Effector memory CD4-positive, alpha-beta T cell (primary cell): ENCODE results near the gene PDGFC.
"Not testable (repeated sequence)": the region's sequence is repeated elsewhere in the genome, so short reads cannot be mapped to it uniquely, and the experiment has no call there.

Experiments
- DNase-seq, 3 donors: peaks; one replicate each; pipeline ENCODE4 v3.0.0-alpha.2; 2020
- H3K27ac ChIP-seq: 2 replicates; pipeline ENCODE4 v1.7.0; 2013; ENCODE audit warnings: mild to moderate bottlenecking, low read length, moderate library complexity; ENCODE audit not compliant: insufficient read depth, poor library complexity, severe bottlenecking
- H3K27me3 ChIP-seq: replicated peaks from 2 replicates; pipeline ENCODE4 v1.7.0; 2013; ENCODE audit warnings: mild to moderate bottlenecking, low read length; ENCODE audit not compliant: insufficient read depth, control insufficient read depth, poor library complexity, severe bottlenecking
- H3K36me3 ChIP-seq: 2 replicates; pipeline ENCODE4 v1.7.0; 2013; ENCODE audit warnings: mild to moderate bottlenecking, low read length, moderate library complexity; ENCODE audit not compliant: control insufficient read depth, insufficient read depth
- H3K4me1 ChIP-seq: 2 replicates; pipeline ENCODE4 v1.7.0; 2013; ENCODE audit warnings: low read length, mild to moderate bottlenecking; ENCODE audit not compliant: control insufficient read depth, insufficient read depth, poor library complexity, severe bottlenecking
- H3K4me3 ChIP-seq: 2 replicates; pipeline ENCODE4 v1.7.0; 2013; ENCODE audit warnings: low read length, low read depth, mild to moderate bottlenecking; ENCODE audit not compliant: insufficient read depth, poor library complexity, severe bottlenecking
- H3K9me3 ChIP-seq: 2 replicates; pipeline ENCODE4 v1.7.0; 2013; ENCODE audit warnings: mild to moderate bottlenecking, low read length, moderate library complexity; ENCODE audit not compliant: control insufficient read depth

Gene PDGFC

DNA sequence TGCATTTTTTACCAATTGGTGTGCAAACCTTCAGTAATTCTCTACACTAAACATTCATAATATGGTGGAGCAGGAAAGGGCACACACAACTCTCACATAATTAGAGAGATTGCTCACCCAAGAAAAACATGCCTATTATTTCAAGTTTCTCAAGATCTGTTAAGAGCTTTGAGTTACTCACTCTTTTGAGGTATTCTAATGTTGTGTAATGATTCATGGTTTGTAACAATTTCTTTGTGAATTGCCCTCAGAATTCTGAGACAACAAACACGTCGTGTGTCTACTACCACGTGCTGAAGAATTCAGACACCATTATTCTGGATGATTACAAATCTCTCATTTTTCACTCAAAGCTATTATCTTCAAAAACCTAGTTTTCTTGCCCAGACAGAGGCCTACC lies 82.8 kb downstream of the PDGFC start:
- no peak for DNase-seq
- H3K9me3 ChIP-seq: no peaks in the 10 kb centered on the region
- H3K4me1 ChIP-seq: no peaks in the 10 kb centered on the region
- H3K27me3 ChIP-seq: no peaks in the 10 kb centered on the region
- H3K4me3 ChIP-seq: no peak overlapping the region
- H3K27ac ChIP-seq: no peak overlapping the region
- no peaks in the 10 kb centered on the region for H3K36me3 ChIP-seq

DNA sequence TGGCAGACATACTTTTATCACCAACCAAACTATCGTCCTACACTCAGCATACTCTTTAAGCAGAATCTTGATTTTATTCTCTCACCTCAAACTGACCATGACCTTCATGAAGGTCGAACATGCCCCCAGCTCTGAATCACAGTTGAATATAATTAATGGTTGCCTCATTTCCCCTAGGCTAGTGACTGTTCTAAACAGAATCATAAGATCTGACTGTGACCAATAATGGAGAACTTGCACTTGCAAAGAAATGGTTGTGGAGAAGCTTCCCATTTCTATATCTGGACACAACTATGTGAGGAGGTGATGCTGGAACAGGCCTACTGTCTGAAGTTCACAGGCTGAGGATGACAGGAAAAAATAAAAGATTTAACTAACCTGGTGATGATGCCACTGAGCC lies 85.1 kb downstream of the PDGFC start:
- Histone ChIP-seq H3K27me3 (no peaks in the 10 kb centered on the region), H3K4me3 (no peak overlapping the region), H3K9me3 (no peaks in the 10 kb centered on the region), H3K36me3 (no peaks in the 10 kb centered on the region), H3K27ac (no peak overlapping the region), H3K4me1 (no peaks in the 10 kb centered on the region)
- no peak for DNase-seq

DNA sequence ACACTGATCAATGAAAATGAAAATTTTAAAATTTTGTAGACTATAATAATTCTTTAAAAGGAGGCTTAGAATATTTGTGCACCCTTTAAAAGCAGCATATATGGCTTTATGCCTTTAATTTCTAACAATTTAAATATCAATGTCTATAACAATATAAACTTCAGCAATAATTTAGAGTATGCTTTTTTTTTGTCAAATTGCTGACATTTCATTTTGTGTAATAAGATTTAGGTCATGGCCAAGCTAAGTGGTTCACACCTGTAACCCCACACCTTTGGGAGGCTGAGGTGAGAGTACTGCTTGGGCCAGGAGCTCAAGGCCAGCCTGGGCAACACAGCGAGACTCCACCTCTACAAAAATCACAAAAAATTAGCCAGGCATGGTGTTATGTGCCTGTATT lies 86.2 kb downstream of the PDGFC start:
- H3K27me3 ChIP-seq: no peaks in the 10 kb centered on the region
- H3K4me3 ChIP-seq: no peak overlapping the region
- H3K36me3 ChIP-seq: no peaks in the 10 kb centered on the region
- no peaks in the 10 kb centered on the region for H3K9me3 ChIP-seq
- no peak overlapping the region for H3K27ac ChIP-seq
- no peaks in the 10 kb centered on the region for H3K4me1 ChIP-seq
- DNase-seq: no peak

DNA sequence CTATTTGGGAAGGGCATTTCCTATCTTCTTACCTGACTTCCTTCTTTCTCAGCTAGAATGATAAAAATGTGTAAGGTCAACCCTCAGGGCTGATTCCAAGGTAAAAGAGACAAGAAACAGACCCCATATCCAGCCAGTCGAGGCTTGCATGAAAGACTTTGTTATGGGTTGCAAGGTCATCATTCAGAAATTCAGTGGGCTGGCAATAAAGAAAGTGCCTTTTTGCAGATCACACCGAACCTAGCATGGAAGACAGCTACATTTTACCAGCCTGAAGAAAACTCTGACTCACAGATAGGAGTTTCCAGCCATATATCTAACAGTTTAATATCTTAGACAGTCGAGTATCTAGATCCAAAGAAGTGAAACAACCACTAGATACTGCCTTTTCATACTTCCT lies 87.4 kb downstream of the PDGFC start:
- Histone ChIP-seq H3K27me3 (no peaks in the 10 kb centered on the region), H3K27ac (no peak overlapping the region), H3K9me3 (no peaks in the 10 kb centered on the region), H3K4me3 (no peak overlapping the region), H3K4me1 (no peaks in the 10 kb centered on the region), H3K36me3 (no peaks in the 10 kb centered on the region)
- no peak for DNase-seq

DNA sequence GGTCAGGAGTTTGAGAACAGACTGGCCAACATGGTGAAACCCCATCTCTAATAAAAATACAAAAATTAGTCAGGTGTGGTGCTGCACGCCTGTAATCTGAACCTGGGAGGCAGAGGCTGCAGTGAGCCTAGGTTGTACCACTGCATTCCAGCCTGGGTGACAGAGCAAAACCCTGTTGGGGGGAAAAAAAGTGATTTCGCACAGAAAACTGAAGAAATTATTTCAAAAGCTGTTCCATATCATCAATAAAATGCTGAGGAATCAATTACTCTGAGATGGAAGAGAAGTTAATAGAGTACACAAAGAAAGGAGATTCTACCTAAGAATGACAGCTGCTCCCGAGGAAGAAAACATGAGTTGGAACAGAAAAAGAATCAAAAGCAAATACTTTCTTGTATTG lies 95.9 kb downstream of the PDGFC start:
- H3K27ac ChIP-seq: no peak overlapping the region
- H3K27me3 ChIP-seq: no peaks in the 10 kb centered on the region
- DNase-seq: no peak
- H3K4me3 ChIP-seq: no peak overlapping the region
- H3K36me3 ChIP-seq: no peaks in the 10 kb centered on the region
- H3K9me3 ChIP-seq: no peaks in the 10 kb centered on the region
- H3K4me1 ChIP-seq: no peaks in the 10 kb centered on the region

DNA sequence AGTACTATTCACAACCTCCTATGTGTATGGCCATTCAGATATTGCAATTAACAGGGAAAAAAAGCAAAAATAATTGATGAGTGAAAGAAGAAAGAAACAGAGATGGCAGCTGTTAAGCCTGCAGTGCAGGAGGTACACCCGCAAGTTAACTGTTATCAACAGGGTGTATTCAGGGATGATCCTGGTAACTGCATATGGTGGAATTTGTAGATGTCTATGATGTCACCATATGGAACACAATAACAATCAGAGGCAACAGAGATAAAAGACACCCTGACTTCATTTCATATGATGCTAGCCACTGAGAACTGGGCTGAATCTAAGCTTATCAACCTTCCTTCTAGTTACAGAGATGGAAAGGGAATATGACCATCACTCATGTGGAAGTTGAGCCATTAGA lies 96.5 kb downstream of the PDGFC start:
- no peaks in the 10 kb centered on the region for H3K9me3 ChIP-seq
- no peaks in the 10 kb centered on the region for H3K27me3 ChIP-seq
- DNase-seq: no peak
- H3K36me3 ChIP-seq: no peaks in the 10 kb centered on the region
- no peak overlapping the region for H3K27ac ChIP-seq
- no peaks in the 10 kb centered on the region for H3K4me1 ChIP-seq
- no peak overlapping the region for H3K4me3 ChIP-seq

DNA sequence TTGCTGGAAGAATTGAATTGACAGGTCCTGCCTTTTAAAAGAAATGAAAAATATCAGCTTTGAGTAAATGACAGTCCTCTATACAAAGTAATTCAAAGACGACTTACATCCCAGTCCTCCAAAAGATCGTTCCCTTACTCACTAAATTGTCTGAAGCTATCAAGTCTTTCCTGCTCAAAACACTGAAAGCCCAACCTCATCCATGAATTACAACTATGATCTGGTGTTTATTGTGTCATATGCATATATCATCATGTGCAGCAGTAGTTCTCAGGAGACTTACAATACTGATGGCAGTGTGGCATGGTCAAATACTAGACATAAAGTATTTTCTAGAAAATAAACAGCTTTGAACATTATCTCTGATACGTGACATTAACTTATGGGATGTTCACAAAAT lies 97.8 kb downstream of the PDGFC start:
- DNase-seq: no peak
- H3K4me1 ChIP-seq: no peaks in the 10 kb centered on the region
- H3K27me3 ChIP-seq: no peaks in the 10 kb centered on the region
- H3K9me3 ChIP-seq: no peaks in the 10 kb centered on the region
- no peak overlapping the region for H3K4me3 ChIP-seq
- no peaks in the 10 kb centered on the region for H3K36me3 ChIP-seq
- no peak overlapping the region for H3K27ac ChIP-seq

DNA sequence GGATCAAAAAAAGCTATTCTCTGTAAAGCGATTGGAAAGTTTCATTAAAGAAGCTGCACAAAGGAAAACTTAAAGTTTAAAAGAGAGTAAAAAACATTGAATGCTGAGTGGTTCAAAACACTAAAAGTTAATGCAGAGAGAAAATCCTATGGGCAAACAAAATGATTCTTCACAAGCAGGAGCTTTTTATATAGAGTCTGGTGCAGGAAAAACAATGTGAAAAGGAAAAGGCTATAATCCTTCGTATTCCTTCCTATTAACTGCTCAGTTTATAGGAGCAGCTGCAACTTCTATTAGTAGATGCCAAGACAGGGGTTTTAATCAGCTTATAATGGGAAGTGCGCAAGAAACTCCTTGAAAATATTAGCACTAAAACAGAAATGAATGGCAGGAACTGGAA lies 100.7 kb downstream of the PDGFC start:
- Histone ChIP-seq H3K9me3 (no peaks in the 10 kb centered on the region), H3K27me3 (no peaks in the 10 kb centered on the region), H3K27ac (no peak overlapping the region), H3K36me3 (no peaks in the 10 kb centered on the region), H3K4me3 (no peak overlapping the region), H3K4me1 (no peaks in the 10 kb centered on the region)
- DNase-seq: no peak

DNA sequence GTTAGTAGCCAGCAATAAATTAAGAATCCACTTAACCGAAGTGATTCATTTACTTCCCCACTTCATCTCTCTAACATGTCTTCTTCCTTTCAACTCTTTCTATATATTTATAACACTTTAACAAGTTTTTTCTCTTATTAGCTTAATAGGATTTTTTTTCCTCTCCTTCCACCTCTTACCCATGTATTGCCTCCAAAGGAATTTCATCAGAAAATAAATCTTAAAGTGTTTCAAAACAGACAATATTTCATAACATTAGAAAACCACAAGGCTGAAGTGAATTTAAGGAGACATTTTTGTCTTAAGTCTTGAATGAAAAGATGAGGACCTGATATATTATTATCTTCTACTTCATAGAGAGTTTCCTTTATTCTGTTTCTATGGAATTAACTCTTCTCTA lies 101.5 kb downstream of the PDGFC start:
- H3K27me3 ChIP-seq: no peaks in the 10 kb centered on the region
- DNase-seq: no peak
- H3K4me3 ChIP-seq: no peak overlapping the region
- no peaks in the 10 kb centered on the region for H3K9me3 ChIP-seq
- H3K4me1 ChIP-seq: no peaks in the 10 kb centered on the region
- H3K36me3 ChIP-seq: no peaks in the 10 kb centered on the region
- H3K27ac ChIP-seq: no peak overlapping the region

DNA sequence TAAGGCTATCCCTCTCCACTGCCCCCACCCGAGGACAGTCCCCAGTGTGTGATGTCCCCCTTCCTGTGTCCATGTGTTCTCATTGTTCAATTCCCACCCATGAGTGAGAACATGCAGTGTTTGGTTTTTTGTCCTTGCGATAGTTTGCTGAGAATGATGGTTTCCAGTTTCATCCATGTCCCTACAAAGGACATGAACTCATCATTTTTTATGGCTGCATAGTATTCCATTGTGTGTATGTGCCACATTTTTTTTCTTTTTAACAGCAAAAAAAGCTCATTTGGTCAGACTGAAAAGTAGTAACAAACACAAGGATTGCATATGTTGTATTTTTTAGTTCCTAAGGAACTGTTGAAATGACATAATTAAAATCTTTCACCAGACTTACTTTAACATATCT lies 105.5 kb downstream of the PDGFC start:
- not testable (repeated sequence) for H3K27me3 ChIP-seq, H3K4me3 ChIP-seq, DNase-seq, H3K4me1 ChIP-seq, H3K27ac ChIP-seq, H3K36me3 ChIP-seq, H3K9me3 ChIP-seq

DNA sequence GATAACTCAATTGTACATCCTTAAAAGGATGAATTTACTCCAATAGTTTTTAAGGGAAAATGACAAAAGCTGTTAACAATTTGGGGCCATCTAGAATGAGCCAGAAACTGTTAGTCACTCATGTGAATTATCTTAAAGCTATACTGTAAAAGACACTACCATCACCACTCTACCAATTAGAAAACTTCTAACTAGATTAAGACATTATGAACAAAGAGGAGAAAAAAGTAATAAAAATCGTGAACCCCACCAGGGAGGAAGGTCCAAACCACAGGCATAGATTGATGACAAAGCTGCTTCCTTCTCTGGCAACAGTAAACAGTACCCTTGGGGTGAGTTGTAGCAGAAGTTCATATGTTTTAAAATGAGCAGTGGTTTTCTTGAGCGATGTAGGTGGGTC lies 106.1 kb downstream of the PDGFC start:
- H3K9me3 ChIP-seq: no peaks in the 10 kb centered on the region
- H3K27ac ChIP-seq: no peak overlapping the region
- H3K4me1 ChIP-seq: no peaks in the 10 kb centered on the region
- H3K4me3 ChIP-seq: no peak overlapping the region
- H3K27me3 ChIP-seq: no peaks in the 10 kb centered on the region
- no peak for DNase-seq
- H3K36me3 ChIP-seq: no peaks in the 10 kb centered on the region
